K562 (cell line): Measurements from ENCODE around the gene RPP14. TPM values are rescaled to one million over a fixed set of nuclear protein-coding genes. Genes with fewer than 3 reads are reported as not detected.

Experiments used
- ATAC-seq: fragments of 200-7000 bp; cut with Tn5 transposase; 3 replicates; pipeline ENCODE4 v1.9.1; 2020; ENCODE audit warnings: moderate library complexity
- BruUV-seq: library from RNA; stranded (reverse); fragments of 400-500 nt; replicated peaks from 2 replicates; lab custom pipeline; 2021; lab: Mats Ljungman, UMichigan
- CTCF ChIA-PET: fragments of 300-600 bp; formaldehyde crosslinking; extraction: SDS; loops from one replicate; lab custom pipeline; 2021; ENCODE audit warnings: low intra/inter-chr PET ratio; lab: Yijun Ruan, JAX
- POLR2A ChIA-PET: fragments of 300-600, 350-650 bp; sonication (Branson Sonifier 250); formaldehyde crosslinking; extraction: SDS; loops from one replicate; lab custom pipeline; 2021; ENCODE audit warnings: antibody characterized with exemption, inconsistent platforms; lab: Yijun Ruan, JAX
- DNase-seq, 4 experiments: peaks; one replicate each; pipeline versions ENCODE4 v3.0.0 to v3.0.0-alpha.2; 2011 to 2018; ENCODE audit warnings: low spot score in 3 of 4, mixed read lengths in 3 of 4; ENCODE audit errors: extremely low read depth in 1 of 4
- FAIRE-seq: peaks from 2 replicates; lab custom pipeline; 2011; peaks lifted over from hg19 to GRCh38; lab: Jason Lieb, UNC
- H2AFZ ChIP-seq: 2 replicates; pipeline ENCODE4 v1.6.0; 2011; ENCODE audit warnings: low read depth, low read length, control low read depth, inconsistent platforms
- H3K27ac ChIP-seq: fragments of 200-600 bp; 3 replicates; pipeline ENCODE4 v1.8.0; 2011; ENCODE audit warnings: low read depth, mild to moderate bottlenecking, control low read depth, inconsistent platforms, low read length, moderate library complexity, mixed read lengths; ENCODE audit errors: extremely low read depth
- H3K27me3 ChIP-seq, 2 experiments: fragments of 300-600 bp in 1 of 2; 2 replicates in 1 of 2; 3 replicates in 1 of 2; pipeline versions ENCODE4 v1.6.0 to v1.8.0; 2011; ENCODE audit warnings: inconsistent platforms in 2 of 2, low read length in 2 of 2, mild to moderate bottlenecking in 1 of 2, mixed read lengths in 1 of 2, moderate library complexity in 1 of 2; ENCODE audit not compliant: control insufficient read depth in 2 of 2, insufficient read depth in 2 of 2
- H3K36me3 ChIP-seq: fragments of 300-600 bp; 3 replicates; pipeline ENCODE4 v1.8.0; 2011; ENCODE audit warnings: mild to moderate bottlenecking, low read length, inconsistent platforms; ENCODE audit not compliant: control insufficient read depth, insufficient read depth
- H3K4me1 ChIP-seq, 2 experiments: fragments of 200-600 bp in 1 of 2; replicated peaks in 1 of 2; 2 replicates in 1 of 2; 3 replicates in 1 of 2; pipeline versions ENCODE4 v1.5.1 to v1.8.0; 2011; ENCODE audit warnings: inconsistent platforms in 2 of 2, low read length in 2 of 2, mild to moderate bottlenecking in 1 of 2, mixed read lengths in 1 of 2, moderate library complexity in 1 of 2; ENCODE audit not compliant: control insufficient read depth in 2 of 2, insufficient read depth in 2 of 2
- H3K4me2 ChIP-seq: 2 replicates; pipeline ENCODE4 v1.6.1; 2011; ENCODE audit warnings: low read length, control low read depth, inconsistent platforms, mixed read lengths; ENCODE audit not compliant: insufficient read depth
- H3K4me3 ChIP-seq: fragments of 200-600 bp; sonication (generic), shearing (Covaris generic); 2 replicates; pipeline ENCODE4 v1.5.1; 2016; ENCODE audit warnings: control low read depth, inconsistent platforms
- H3K79me2 ChIP-seq: fragments of 200-600 bp; 3 replicates; pipeline ENCODE4 v1.8.0; 2011; ENCODE audit warnings: low read length, inconsistent platforms; ENCODE audit not compliant: control insufficient read depth, insufficient read depth
- H3K9ac ChIP-seq, 2 experiments: 2 replicates each; pipeline versions ENCODE4 v1.6.0 to v1.6.1; 2011; ENCODE audit warnings: low read depth in 2 of 2, low read length in 2 of 2, control low read depth in 1 of 2, inconsistent platforms in 1 of 2, mild to moderate bottlenecking in 1 of 2, mixed read lengths in 1 of 2; ENCODE audit not compliant: insufficient read depth in 1 of 2
- H3K9me1 ChIP-seq: one replicate; pipeline ENCODE4 v1.6.0; 2011; ENCODE audit warnings: inconsistent platforms, mild to moderate bottlenecking, low read length, moderate library complexity; ENCODE audit not compliant: control insufficient read depth, insufficient read depth
- H3K9me3 ChIP-seq: replicated peaks from 2 replicates; pipeline ENCODE4 v1.5.1; 2011; ENCODE audit warnings: low read depth, low read length, inconsistent platforms; ENCODE audit not compliant: control insufficient read depth, insufficient read depth
- H4K20me1 ChIP-seq: replicated peaks from 2 replicates; pipeline ENCODE4 v1.6.1; 2011; ENCODE audit warnings: low read length, inconsistent platforms, mixed read lengths; ENCODE audit not compliant: control insufficient read depth, insufficient read depth
- HMG20A ChIP-seq: fragments of 450-650 bp; formaldehyde crosslinking; conservative IDR thresholded peaks from 2 replicates; pipeline ENCODE4 v1.4.0; 2020; ENCODE audit warnings: mild to moderate bottlenecking, mixed read lengths
- KAT8 ChIP-seq: fragments of 450-650 bp; IDR thresholded peaks from 2 replicates; pipeline ENCODE4 v1.6.1; 2016; ENCODE audit warnings: low read depth, mild to moderate bottlenecking
- MEF2D ChIP-seq: conservative IDR thresholded peaks from 2 replicates; pipeline ENCODE4 v1.6.1; 2016; ENCODE audit warnings: low read depth, missing genetic modification characterization, missing compliant biosample characterization
- XRCC3 ChIP-seq: fragments of 450-650 bp; IDR thresholded peaks from 2 replicates; pipeline ENCODE4 v1.6.1; 2017; ENCODE audit warnings: mild to moderate bottlenecking, moderate library complexity
- ZBTB43 ChIP-seq: sonication (generic); formaldehyde crosslinking; IDR thresholded peaks from 2 replicates; pipeline ENCODE4 v1.8.0; 2023; ENCODE audit warnings: mild to moderate bottlenecking, missing genetic modification reagents
- ZNF318 ChIP-seq, 2 experiments: fragments of 450-650 bp; IDR thresholded peaks; 2 replicates each; pipeline ENCODE4 v1.6.1; 2016; ENCODE audit warnings: mild to moderate bottlenecking in 2 of 2, borderline replicate concordance in 1 of 2, low read depth in 1 of 2, moderate library complexity in 1 of 2
- ZNF511 ChIP-seq: sonication (generic); formaldehyde crosslinking; IDR thresholded peaks from 2 replicates; pipeline ENCODE4 v1.8.0; 2022; ENCODE audit warnings: mild to moderate bottlenecking, missing genetic modification reagents
- WGBS: fragments of 100-300 bp; shearing (Covaris generic); methylation state at CpG from one replicate; pipeline ENCODE4 v1.1.6; 2016; ENCODE audit warnings: low coverage, mixed read lengths; ENCODE audit not compliant: insufficient coverage; ENCODE audit errors: missing lambda C conversion rate; 5-methylcytosine and 5-hydroxymethylcytosine counted together
- in situ Hi-C: fragments of 300-500 bp; cut with MboI; formaldehyde crosslinking; loops from 4 replicates; pipeline ENCODE4 v1.15.0; 2018; ENCODE audit warnings: inconsistent platforms, mixed read lengths
- intact Hi-C: fragments of 100-400 bp; cut with micrococcal nuclease; formaldehyde crosslinking; loops from 2 replicates; pipeline ENCODE4 v1.14.2; 2022
- polyA plus RNA-seq, 8 experiments: library from polyadenylated mRNA; depleted of rRNA in 4 of 8; stranded (reverse) in 5 of 8; unstranded in 3 of 8; fragments of >200 nt; fragmentation: Nextera tagmentation in 2 of 8; fragmentation: Illumina TruSeq in 1 of 8; extraction: Ambion mirVana in 2 of 8; extraction: Trizol in 1 of 8; gene quantifications; 2 replicates each; pipeline versions ENCODE4 v1.2.1 to v1.2.3, GENCODE V29; 2011 to 2014; ENCODE audit warnings: inconsistent platforms in 1 of 8, missing spikeins in 1 of 8
- total RNA-seq, 7 experiments: library from RNA; depleted of rRNA in 6 of 7; stranded (reverse); fragments of >200 nt in 6 of 7; fragmentation: Illumina TruSeq in 2 of 7; extraction: Trizol in 2 of 7; gene quantifications; 2 replicates each; pipeline versions ENCODE4 v1.2.1 to v1.2.3, GENCODE V29; 2011 to 2021; ENCODE audit warnings: low replicate concordance in 1 of 7

The RPP14 gene
- total and polyA plus RNA-seq, 9 of the 15 experiments (the other 6 are each of a cell fraction or from before 2014, with no cell fraction given) = 13.5 to 20.8 (median 15.4) TPM

- TF ChIP-seq KAT8 = no peak
- no peak for TF ChIP-seq MEF2D (tag)
- TF ChIP-seq HMG20A = no peak
- no peak for TF ChIP-seq XRCC3
- no peak for TF ChIP-seq ZBTB43
Observed at GRCh38 chr3:58334013-58334321, 27.9 kb downstream of the RPP14 start (continued).

- peak overlapping the region in 1 of 2 experiments; percentile 63; a peak in 2 of 4 replicates for H3K9ac ChIP-seq
- CTCF ChIA-PET = no interaction called here
- H3K36me3 ChIP-seq = no peaks in the 10 kb centered on the region
- peak overlapping the region; percentile 90 for H3K4me2 ChIP-seq
- ATAC-seq (peak; percentile 50), FAIRE-seq (peak; percentile 19), DNase-seq (peak in 1 of 4 experiments; percentile 17)
- H4K20me1 ChIP-seq = no peaks in the 10 kb centered on the region
- H3K79me2 ChIP-seq = peaks cover 28% of the 10 kb centered on the region
- BruUV-seq = no TSS peak
- H3K4me1 ChIP-seq = peaks cover 15 to 16% of the 10 kb centered on the region in 2 experiments; a peak in 4 of 5 replicates
- peak overlapping the region; percentile 72; the same call in 1 of the 2 replicates for H3K4me3 ChIP-seq
- POLR2A ChIA-PET = no interaction called here
- no peaks in the 10 kb centered on the region for H3K9me3 ChIP-seq
- 9% methylated on average over 1 of the region's 1 CpG for WGBS
- H3K27me3 ChIP-seq = no peaks in the 10 kb centered on the region
- peak overlapping the region; percentile 64 for H3K27ac ChIP-seq
- in situ Hi-C loops (no loop called here), intact Hi-C loops (no loop called here)
- no peaks in the 10 kb centered on the region for H3K9me1 ChIP-seq
- TF ChIP-seq ZNF318 (IDR thresholded peaks at IDR 0.05; ENCODE audit: borderline replicate concordance in 1 of 2, low read depth in 1 of 2) (0 out of 4 replicates have a peak, but pooled peaks of 1 of the 2 experiments have one; percentile 44), ZNF511 (CRISPR knock-in tag) (no peak)
- H2AFZ ChIP-seq = peak overlapping the region; percentile 71
Observed at GRCh38 chr3:58334506-58334884, 28.4 kb downstream of the RPP14 start.
